Prostate gland (tissue), 2 donors: Measurements from ENCODE around the gene ANKS4B.

Source experiments
- CTCF ChIP-seq, 4 experiments: fragments of 200-600 bp in 2 of 4; fragments of 450-650 bp in 2 of 4; sonication (generic) in 2 of 4; IDR thresholded peaks; 1 replicate in 3 of 4; 2 replicates in 1 of 4; pipeline ENCODE4 v1.5.1; 2016 to 2019; ENCODE audit warnings: antibody characterized with exemption in 4 of 4, mild to moderate bottlenecking in 2 of 4, moderate library complexity in 2 of 4
- POLR2A ChIP-seq: fragments of 450-650 bp; IDR thresholded peaks from one replicate; pipeline ENCODE4 v1.6.1; 2016; ENCODE audit warnings: antibody characterized with exemption, mild to moderate bottlenecking
- POLR2AphosphoS5 ChIP-seq: sonication (generic); formaldehyde crosslinking; IDR thresholded peaks from one replicate; pipeline ENCODE4 v1.6.1; 2017; ENCODE audit warnings: antibody characterized with exemption

DNA sequence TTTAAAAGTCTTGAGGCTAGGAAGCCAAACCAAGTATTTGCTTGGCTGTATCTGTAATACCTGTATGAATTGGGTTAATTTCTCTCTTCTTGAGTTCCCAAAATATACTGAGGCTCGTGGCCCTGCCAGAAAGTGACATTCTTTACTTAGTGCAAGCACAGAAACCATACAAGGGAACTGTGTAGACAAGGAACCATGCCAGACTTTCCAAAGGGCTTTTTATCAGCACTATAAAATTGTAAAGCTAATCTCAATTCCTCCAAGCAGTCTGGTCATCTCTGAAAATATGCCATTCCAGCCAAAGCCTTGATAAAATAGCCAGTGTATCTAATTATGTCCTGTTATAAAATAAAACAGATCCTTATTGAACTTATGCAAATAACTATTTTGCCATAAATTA is 51.8 kb downstream of the ANKS4B start:
- TF ChIP-seq CTCF (IDR thresholded peaks at IDR 0.05) (no peak), POLR2AphosphoS5 (peak; percentile 15), POLR2A (no peak)
